Fibroblast of lung (primary cell): ENCODE results near the gene TRAPPC2. TPM values are rescaled to one million over a fixed set of nuclear protein-coding genes. Genes with fewer than 3 reads are reported as not detected.

Source experiments
- DNase-seq, 2 donors: peaks; one replicate each; pipeline versions ENCODE4 v3.0.0 to v3.0.0-alpha.2; 2010; ENCODE audit warnings: low read depth in 2 of 2
- H2AFZ ChIP-seq: 2 replicates; pipeline ENCODE4 v1.5.1; 2012; ENCODE audit warnings: low read length, control low read depth, inconsistent platforms
- H3K27ac ChIP-seq: 2 replicates; pipeline ENCODE4 v1.5.1; 2011; ENCODE audit warnings: low read length, control low read depth; ENCODE audit not compliant: insufficient read depth
- H3K27me3 ChIP-seq: 2 replicates; pipeline ENCODE4 v1.5.1; 2011; ENCODE audit warnings: mild to moderate bottlenecking, low read length; ENCODE audit not compliant: control insufficient read depth, insufficient read depth
- H3K36me3 ChIP-seq: 2 replicates; pipeline ENCODE4 v1.5.1; 2011; ENCODE audit warnings: low read length; ENCODE audit not compliant: control insufficient read depth, insufficient read depth
- H3K4me1 ChIP-seq: 2 replicates; pipeline ENCODE4 v1.5.1; 2011; ENCODE audit warnings: low read length; ENCODE audit not compliant: control insufficient read depth, insufficient read depth; ENCODE audit errors: extremely low read depth
- H3K4me2 ChIP-seq: 2 replicates; pipeline ENCODE4 v1.5.1; 2011; ENCODE audit warnings: low read length, control low read depth; ENCODE audit not compliant: insufficient read depth; ENCODE audit errors: extremely low read depth
- H3K4me3 ChIP-seq, 4 experiments: fragments of 200-600 bp in 1 of 4; sonication (generic) in 1 of 4; replicated peaks in 1 of 4; 2 replicates each; pipeline ENCODE4 v1.5.1; 2011 to 2016; ENCODE audit warnings: low read length in 4 of 4, low read depth in 3 of 4, mild to moderate bottlenecking in 3 of 4, control low read depth in 2 of 4, inconsistent platforms in 1 of 4, mixed read lengths in 1 of 4; ENCODE audit not compliant: insufficient read depth in 1 of 4; ENCODE audit errors: control extremely low read depth in 1 of 4
- H3K79me2 ChIP-seq: 2 replicates; pipeline ENCODE4 v1.5.1; 2012; ENCODE audit warnings: mild to moderate bottlenecking, low read length, inconsistent platforms; ENCODE audit not compliant: control insufficient read depth, insufficient read depth
- H3K9ac ChIP-seq: 2 replicates; pipeline ENCODE4 v1.5.1; 2011; ENCODE audit warnings: mild to moderate bottlenecking, low read length, control low read depth; ENCODE audit not compliant: insufficient read depth
- H3K9me3 ChIP-seq: 2 replicates; pipeline ENCODE4 v1.5.1; 2012; ENCODE audit warnings: low read depth, low read length; ENCODE audit not compliant: control insufficient read depth, insufficient read depth
- H4K20me1 ChIP-seq: 2 replicates; pipeline ENCODE4 v1.5.1; 2011; ENCODE audit warnings: low read length; ENCODE audit not compliant: control insufficient read depth, insufficient read depth; ENCODE audit errors: extremely low read depth
- CTCF ChIP-seq, 2 donors: IDR thresholded peaks in 1 of 2; conservative IDR thresholded peaks in 1 of 2; 1 replicate in 1 of 2; 2 replicates in 1 of 2; pipeline ENCODE4 v1.5.1; 2011 to 2012; ENCODE audit warnings: low read length in 2 of 2, control low read depth in 1 of 2, inconsistent platforms in 1 of 2, low read depth in 1 of 2, mild to moderate bottlenecking in 1 of 2
- EZH2 ChIP-seq: IDR thresholded peaks from 2 replicates; pipeline ENCODE4 v1.5.1; 2012; ENCODE audit warnings: low read length, control low read depth, mild to moderate bottlenecking; ENCODE audit errors: missing control alignments
- polyA plus RNA-seq, 2 donors: library from polyadenylated mRNA; depleted of rRNA in 1 of 2; stranded (reverse) in 1 of 2; unstranded in 1 of 2; fragments of >200 nt; gene quantifications; 2 replicates each; pipeline ENCODE4 v1.2.1, GENCODE V29; 2011 to 2012; ENCODE audit warnings: missing spikeins in 1 of 2
- total RNA-seq: library from RNA; depleted of rRNA; stranded (reverse); fragments of >200 nt; gene quantifications from 2 replicates; pipeline ENCODE4 v1.2.1, GENCODE V29; 2014

TRAPPC2 gene
- total and polyA plus RNA-seq, 2 donors (not counting 1 experiment from before 2014, with no cell fraction given) = 16.0 to 22.0 TPM

DNA sequence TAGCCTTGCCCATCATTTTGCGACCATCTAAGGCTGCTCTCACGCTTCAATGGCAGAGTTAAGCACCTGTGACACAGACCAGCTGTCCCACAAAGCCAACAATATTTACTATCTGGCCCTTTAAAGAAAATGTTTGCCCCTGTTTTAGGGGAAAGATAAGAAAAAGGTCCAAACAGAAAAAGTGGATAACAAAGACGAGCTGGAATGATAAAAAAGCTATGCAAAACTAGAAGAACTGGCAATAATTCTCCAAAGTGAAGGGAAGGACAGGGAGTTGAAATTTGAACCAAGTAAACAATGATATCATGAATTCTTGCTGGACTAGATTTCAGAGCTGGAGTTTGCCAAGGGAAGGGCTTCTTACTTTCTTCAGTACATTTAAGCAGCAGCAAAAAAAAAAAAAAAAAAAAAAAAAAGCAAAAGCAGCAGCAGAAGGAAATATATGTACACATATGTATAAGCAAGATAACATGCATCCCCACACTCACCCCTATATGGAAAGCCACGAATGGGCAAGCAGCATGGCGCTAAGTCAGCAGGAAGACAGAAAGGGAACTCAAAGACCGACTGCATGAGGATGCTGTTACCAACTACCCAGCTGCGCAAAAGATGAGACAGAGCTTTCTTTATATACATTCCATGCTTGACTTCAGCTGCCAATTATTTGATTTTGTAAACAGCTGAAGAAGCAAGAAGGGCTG lies 12.5 kb downstream of the TRAPPC2 start:
- H3K79me2 ChIP-seq = peaks cover 18% of the 10 kb centered on the region
- H2AFZ ChIP-seq = no peak overlapping the region
- H4K20me1 ChIP-seq = no peaks in the 10 kb centered on the region
- no peaks in the 10 kb centered on the region for H3K27me3 ChIP-seq
- H3K4me1 ChIP-seq = peaks cover 2% of the 10 kb centered on the region
- peak overlapping the region; percentile 54 for H3K27ac ChIP-seq
- H3K36me3 ChIP-seq = no peaks in the 10 kb centered on the region
- H3K9ac ChIP-seq = no peak overlapping the region
- TF ChIP-seq EZH2 = no peak
- TF ChIP-seq CTCF (conservative IDR thresholded peaks at IDR 0.05 in 1 of 2, IDR thresholded peaks at IDR 0.05 in 1 of 2; ENCODE audit: low read depth in 1 of 2, low read length in 2 of 2) = no peak
- peak overlapping the region in 2 of 4 experiments; percentile 20 to 27 for H3K4me3 ChIP-seq
- peak; percentile 63 to 80 for DNase-seq
- H3K4me2 ChIP-seq = peak overlapping the region; percentile 68
- no peaks in the 10 kb centered on the region for H3K9me3 ChIP-seq

GRCh38 chrX:13721371-13721770 lies 13.0 kb downstream of the TRAPPC2 start:
- peaks cover 2% of the 10 kb centered on the region for H3K4me1 ChIP-seq
- H3K4me3 ChIP-seq = no peak overlapping the region
- H3K9ac ChIP-seq = no peak overlapping the region
- H3K27me3 ChIP-seq = no peaks in the 10 kb centered on the region
- no peak for TF ChIP-seq CTCF (conservative IDR thresholded peaks at IDR 0.05 in 1 of 2, IDR thresholded peaks at IDR 0.05 in 1 of 2; ENCODE audit: low read depth in 1 of 2, low read length in 2 of 2)
- TF ChIP-seq EZH2 = no peak
- peak overlapping the region; percentile 54 for H3K27ac ChIP-seq
- no peak overlapping the region for H2AFZ ChIP-seq
- H3K4me2 ChIP-seq = peak overlapping the region; percentile 25
- peaks cover 18% of the 10 kb centered on the region for H3K79me2 ChIP-seq
- no peaks in the 10 kb centered on the region for H4K20me1 ChIP-seq
- no peaks in the 10 kb centered on the region for H3K9me3 ChIP-seq
- no peaks in the 10 kb centered on the region for H3K36me3 ChIP-seq
- peak in 1 of 2 donors; percentile 12 for DNase-seq

DNA sequence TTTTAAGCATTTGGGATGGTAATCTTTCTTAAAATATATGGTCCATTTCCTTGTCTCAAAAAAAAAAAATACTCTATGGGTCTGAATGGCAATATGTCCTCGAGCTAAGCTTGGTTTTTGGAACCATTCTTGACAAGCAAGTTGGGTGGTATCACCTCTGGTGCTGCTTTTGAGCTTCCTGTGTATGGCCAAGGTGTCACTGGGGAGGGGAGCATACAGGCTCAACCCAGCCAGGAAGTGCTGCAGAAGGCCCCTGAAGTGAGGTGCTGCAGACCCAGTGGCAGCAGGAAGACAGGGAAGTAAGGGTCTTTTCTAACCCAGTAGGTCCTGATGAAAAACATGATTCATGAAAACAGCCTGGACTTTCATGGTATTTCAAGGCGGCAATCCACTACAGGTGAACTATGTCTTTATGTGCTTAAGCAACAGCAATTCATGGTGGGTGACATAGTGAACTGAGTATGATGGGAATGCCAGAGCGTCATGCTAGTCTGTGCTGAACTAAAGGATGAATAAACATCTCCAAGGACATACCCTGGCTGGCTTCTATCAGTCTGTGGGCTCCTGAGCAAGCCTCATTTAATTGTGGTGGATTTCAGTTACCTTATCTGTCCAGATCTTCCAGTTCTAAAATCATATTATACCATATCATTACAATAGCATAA lies 15.1 kb downstream of the TRAPPC2 start:
- DNase-seq = peak in 1 of 2 donors; percentile 33
- Histone ChIP-seq H3K79me2 (peaks cover 18% of the 10 kb centered on the region), H3K4me3 (no peak overlapping the region), H3K9ac (no peak overlapping the region), H3K36me3 (no peaks in the 10 kb centered on the region), H3K9me3 (no peaks in the 10 kb centered on the region), H3K4me2 (no peak overlapping the region), H3K4me1 (peaks cover 2% of the 10 kb centered on the region), H3K27ac (no peak overlapping the region), H4K20me1 (no peaks in the 10 kb centered on the region), H3K27me3 (no peaks in the 10 kb centered on the region), H2AFZ (no peak overlapping the region)
- TF ChIP-seq CTCF (conservative IDR thresholded peaks at IDR 0.05 in 1 of 2, IDR thresholded peaks at IDR 0.05 in 1 of 2; ENCODE audit: low read depth in 1 of 2, low read length in 2 of 2) (no peak), EZH2 (no peak)
